ENCODE data around the gene CAPN6.

CAPN6 gene

DNA sequence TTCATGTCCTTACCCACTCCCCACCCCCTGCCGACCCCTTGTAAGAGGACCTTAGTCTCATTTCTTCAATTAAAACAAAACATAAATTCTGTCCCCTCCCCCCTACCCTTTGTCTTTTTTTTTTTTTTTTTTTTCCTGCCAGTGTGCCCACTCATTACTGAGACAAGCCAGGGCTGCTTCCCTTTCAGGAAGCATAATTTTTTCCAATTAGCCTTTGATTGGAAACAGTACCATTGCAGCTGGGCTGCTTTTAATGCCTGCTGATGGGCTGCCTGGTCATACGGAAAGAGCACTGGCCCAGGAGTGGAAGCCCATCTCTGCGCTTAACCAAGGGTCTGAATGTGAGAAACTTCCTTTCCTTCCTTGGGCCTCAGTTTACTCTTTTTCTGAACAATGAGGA lies 18.6 kb upstream of the CAPN6 start:
- Mint-ChIP-seq H3K4me1 (peaks cover 26% of the 10 kb centered on the region), H3K9me3 (no peaks in the 10 kb centered on the region), H3K27me3 (ENCODE audit: low read depth, poor library complexity) (peaks cover 3% of the 10 kb centered on the region), H3K27ac (no peak overlapping the region), H3K4me3 (no peak overlapping the region), H3K36me3 (ENCODE audit: low read depth) (no peaks in the 10 kb centered on the region)
- no peak for DNase-seq
- TF ChIP-seq, protein P1, sequence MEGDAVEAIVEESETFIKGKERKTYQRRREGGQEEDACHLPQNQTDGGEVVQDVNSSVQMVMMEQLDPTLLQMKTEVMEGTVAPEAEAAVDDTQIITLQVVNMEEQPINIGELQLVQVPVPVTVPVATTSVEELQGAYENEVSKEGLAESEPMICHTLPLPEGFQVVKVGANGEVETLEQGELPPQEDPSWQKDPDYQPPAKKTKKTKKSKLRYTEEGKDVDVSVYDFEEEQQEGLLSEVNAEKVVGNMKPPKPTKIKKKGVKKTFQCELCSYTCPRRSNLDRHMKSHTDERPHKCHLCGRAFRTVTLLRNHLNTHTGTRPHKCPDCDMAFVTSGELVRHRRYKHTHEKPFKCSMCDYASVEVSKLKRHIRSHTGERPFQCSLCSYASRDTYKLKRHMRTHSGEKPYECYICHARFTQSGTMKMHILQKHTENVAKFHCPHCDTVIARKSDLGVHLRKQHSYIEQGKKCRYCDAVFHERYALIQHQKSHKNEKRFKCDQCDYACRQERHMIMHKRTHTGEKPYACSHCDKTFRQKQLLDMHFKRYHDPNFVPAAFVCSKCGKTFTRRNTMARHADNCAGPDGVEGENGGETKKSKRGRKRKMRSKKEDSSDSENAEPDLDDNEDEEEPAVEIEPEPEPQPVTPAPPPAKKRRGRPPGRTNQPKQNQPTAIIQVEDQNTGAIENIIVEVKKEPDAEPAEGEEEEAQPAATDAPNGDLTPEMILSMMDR (IDR thresholded peaks at IDR 0.05) = no peak

DNA sequence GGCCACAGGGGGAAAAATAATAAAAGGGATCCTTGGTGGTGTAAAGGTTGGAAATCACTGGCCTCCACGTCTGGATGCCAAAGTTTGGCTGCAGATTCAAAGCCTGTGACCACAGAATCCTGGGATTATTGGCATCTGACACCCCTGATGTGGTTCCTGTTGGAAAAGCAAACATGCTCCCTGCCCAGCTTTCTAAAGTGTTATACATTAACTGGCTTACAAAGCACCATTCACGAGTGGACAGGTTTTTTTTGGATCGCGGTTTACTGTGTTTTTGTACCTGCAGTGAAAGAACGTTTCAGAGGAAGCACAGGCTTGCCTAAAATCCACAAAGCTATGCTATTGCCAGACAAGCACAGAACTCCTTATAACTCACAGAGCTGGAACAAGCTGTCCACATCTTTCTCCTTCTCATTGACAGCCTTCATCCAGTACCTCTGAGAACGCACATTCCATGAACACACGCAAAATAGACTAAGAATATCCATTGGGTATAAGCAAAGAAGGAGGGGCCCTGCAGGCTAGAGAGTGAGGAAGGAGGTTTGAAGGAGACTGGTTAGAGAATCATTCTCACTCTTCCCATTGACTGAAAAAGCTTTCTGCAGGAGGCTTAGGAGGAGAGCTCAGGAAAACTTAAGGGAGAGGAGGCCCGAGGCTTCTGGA lies 14.5 kb upstream of the CAPN6 start:
- no peak for DNase-seq
- Mint-ChIP-seq H3K4me3 (no peak overlapping the region), H3K9me3 (no peaks in the 10 kb centered on the region), H3K27me3 (ENCODE audit: low read depth, poor library complexity) (peaks cover 6% of the 10 kb centered on the region), H3K27ac (peak overlapping the region; percentile 23), H3K36me3 (ENCODE audit: low read depth) (no peaks in the 10 kb centered on the region), H3K4me1 (peaks cover 26% of the 10 kb centered on the region)
- TF ChIP-seq, protein P1 (IDR thresholded peaks at IDR 0.05) = no peak

DNA sequence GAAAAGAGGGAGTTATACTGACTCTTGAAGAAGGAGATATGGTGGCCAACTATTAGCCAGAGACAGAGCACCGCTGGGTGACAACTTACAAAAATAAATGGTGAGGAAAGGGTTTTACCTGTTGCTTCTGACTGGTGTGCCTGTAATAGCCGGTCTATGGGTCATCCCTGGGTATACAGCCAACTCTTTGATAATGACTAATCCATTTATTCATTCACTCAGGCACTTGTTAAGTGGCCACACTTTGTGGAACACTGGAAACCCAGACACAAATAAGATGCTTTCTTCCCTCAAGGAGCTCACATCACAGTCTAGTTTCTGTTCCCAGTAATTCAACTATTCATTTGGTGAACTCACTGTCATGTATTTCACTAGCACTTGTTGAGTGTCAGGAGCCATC lies 13.2 kb upstream of the CAPN6 start:
- TF ChIP-seq, protein P1 (IDR thresholded peaks at IDR 0.05) = no peak
- no peaks in the 10 kb centered on the region for H3K36me3 Mint-ChIP-seq (ENCODE audit: low read depth)
- H3K4me3 Mint-ChIP-seq = no peak overlapping the region
- no peaks in the 10 kb centered on the region for H3K9me3 Mint-ChIP-seq
- peaks cover 14% of the 10 kb centered on the region for H3K4me1 Mint-ChIP-seq
- DNase-seq = no peak
- peak overlapping the region; percentile 44 for H3K27ac Mint-ChIP-seq
- peaks cover 10% of the 10 kb centered on the region for H3K27me3 Mint-ChIP-seq (ENCODE audit: low read depth, poor library complexity)

DNA sequence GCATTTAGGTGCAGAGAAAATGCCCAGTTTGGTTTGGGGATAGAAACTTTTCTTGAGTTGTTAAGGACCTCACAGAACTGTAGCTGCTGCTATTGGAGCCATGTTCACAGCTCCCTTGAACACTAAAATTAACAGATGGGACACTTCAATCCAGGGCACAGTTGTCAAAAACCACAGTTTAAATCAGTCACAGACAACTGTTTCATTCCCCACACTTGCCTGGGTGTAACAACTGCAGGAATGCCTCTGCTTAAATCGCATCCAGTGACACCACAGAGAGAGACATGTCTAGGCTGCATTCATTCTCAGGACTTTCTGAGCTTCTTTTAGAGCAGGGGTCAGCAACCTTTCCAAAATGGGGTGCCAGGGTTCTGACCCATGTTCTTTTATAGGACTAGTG lies 12.7 kb upstream of the CAPN6 start:
- Mint-ChIP-seq H3K9me3 (no peaks in the 10 kb centered on the region), H3K27ac (peak overlapping the region; percentile 44), H3K36me3 (ENCODE audit: low read depth) (no peaks in the 10 kb centered on the region), H3K27me3 (ENCODE audit: low read depth, poor library complexity) (peaks cover 10% of the 10 kb centered on the region), H3K4me1 (peaks cover 9% of the 10 kb centered on the region), H3K4me3 (no peak overlapping the region)
- TF ChIP-seq, protein P1 (IDR thresholded peaks at IDR 0.05) = no peak
- no peak for DNase-seq

DNA sequence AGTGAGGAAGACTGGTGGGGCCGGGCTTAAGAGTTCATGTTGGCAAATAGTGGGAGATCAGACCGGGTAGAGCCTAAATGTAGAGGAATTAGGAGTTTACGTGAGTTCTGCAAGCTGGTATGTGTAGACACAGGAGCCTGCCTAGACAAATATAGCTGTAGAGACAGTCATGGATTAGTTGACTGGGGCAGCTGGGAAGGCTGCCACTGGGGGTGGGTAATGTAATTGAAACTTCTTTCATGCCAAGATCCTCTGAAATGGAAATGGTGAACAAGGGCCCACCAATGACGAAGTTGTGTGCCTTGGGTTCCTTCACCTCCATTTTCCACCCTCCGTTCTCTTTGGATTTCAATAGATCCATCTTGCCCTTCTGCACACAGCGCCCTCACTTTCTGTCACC lies 11.9 kb upstream of the CAPN6 start:
- Mint-ChIP-seq H3K4me3 (no peak overlapping the region), H3K36me3 (ENCODE audit: low read depth) (no peaks in the 10 kb centered on the region), H3K9me3 (no peaks in the 10 kb centered on the region), H3K27me3 (ENCODE audit: low read depth, poor library complexity) (peaks cover 10% of the 10 kb centered on the region), H3K27ac (no peak overlapping the region), H3K4me1 (peaks cover 5% of the 10 kb centered on the region)
- no peak for DNase-seq
- TF ChIP-seq, protein P1 (IDR thresholded peaks at IDR 0.05) = no peak

DNA sequence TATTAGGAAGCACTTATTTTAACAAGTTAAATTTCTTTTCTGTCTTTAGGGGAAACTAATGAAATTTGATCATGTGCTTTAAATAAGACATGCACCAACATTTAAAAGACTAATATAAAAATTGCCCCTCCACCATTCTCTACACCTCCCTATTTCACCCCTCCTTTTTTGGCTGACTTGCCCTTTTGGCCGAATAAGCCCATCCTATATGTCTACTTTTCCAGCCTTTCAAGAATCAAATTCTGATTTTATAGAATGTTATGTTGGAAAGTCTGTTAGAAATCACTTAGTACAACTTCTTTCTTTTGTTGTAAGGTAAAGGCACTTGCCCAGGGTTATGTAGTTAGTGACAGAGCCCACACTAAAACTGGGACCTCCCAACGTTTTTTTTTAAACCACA lies 1.8 kb downstream of the CAPN6 start:
- no peaks in the 10 kb centered on the region for H3K9me3 Mint-ChIP-seq
- no peak for DNase-seq
- no peak overlapping the region for H3K4me3 Mint-ChIP-seq
- H3K4me1 Mint-ChIP-seq = peaks cover 6% of the 10 kb centered on the region
- no peak overlapping the region for H3K27ac Mint-ChIP-seq
- TF ChIP-seq, protein P1 (IDR thresholded peaks at IDR 0.05) = no peak
- no peaks in the 10 kb centered on the region for H3K36me3 Mint-ChIP-seq (ENCODE audit: low read depth)
- peaks cover 5% of the 10 kb centered on the region for H3K27me3 Mint-ChIP-seq (ENCODE audit: low read depth, poor library complexity)

All from nephron progenitor cell (in vitro differentiated cells).